Lower leg skin (tissue), 4 donors: ENCODE results near the gene ACKR4. TPM values are rescaled to one million over a fixed set of nuclear protein-coding genes. Genes with fewer than 3 reads are reported as not detected.

Source experiments
- DNase-seq, 2 donors: peaks; one replicate each; pipeline ENCODE4 v3.0.0-alpha.2; 2019; ENCODE audit warnings: low spot score in 2 of 2
- H3K4me3 ChIP-seq: fragments of 200-600 bp; sonication (generic); 2 replicates; pipeline ENCODE4 v1.5.1; 2017; ENCODE audit warnings: mild to moderate bottlenecking, low read depth; ENCODE audit not compliant: poor library complexity, severe bottlenecking
- CTCF ChIP-seq, 3 donors: fragments of 450-650 bp; IDR thresholded peaks; one replicate each; pipeline ENCODE4 v1.5.1; 2016; ENCODE audit warnings: antibody characterized with exemption in 3 of 3, mild to moderate bottlenecking in 3 of 3, moderate library complexity in 2 of 3
- POLR2A ChIP-seq, 2 donors: fragments of 450-650 bp; IDR thresholded peaks; one replicate each; pipeline ENCODE4 v1.6.1; 2016 to 2017; ENCODE audit warnings: antibody characterized with exemption in 2 of 2, mild to moderate bottlenecking in 1 of 2, moderate library complexity in 1 of 2
- WGBS, 2 donors: methylation state at CpG; one replicate each; pipeline ENCODE4 v1.1.5; 2018; 5-methylcytosine and 5-hydroxymethylcytosine counted together
- intact Hi-C: fragments of 100-400 bp; cut with DNase I; formaldehyde crosslinking; loops from one replicate; pipeline ENCODE4 v1.15.0; 2023; ENCODE audit warnings: low total_unique reads
- total RNA-seq, 4 donors: library from RNA; depleted of rRNA; stranded (reverse); fragments of >200 nt; gene quantifications; one replicate each; pipeline ENCODE4 v1.1.0, GENCODE V29; 2016

ACKR4 gene
- total RNA-seq, 4 donors from 2014 or later = 1.8 to 5.6 (median 4.9) TPM

- TF ChIP-seq POLR2A (IDR thresholded peaks at IDR 0.05) (no peak), CTCF (IDR thresholded peaks at IDR 0.05) (no peak)
- no peak overlapping the region for H3K4me3 ChIP-seq
- intact Hi-C loops = no loop called here
- DNase-seq = no peak
- 21 to 23% methylated on average over 3 of the region's 3 CpGs for WGBS, 2 donors
Measured at GRCh38 chr3:132615881-132616280, 18.8 kb downstream of the ACKR4 start.

DNA sequence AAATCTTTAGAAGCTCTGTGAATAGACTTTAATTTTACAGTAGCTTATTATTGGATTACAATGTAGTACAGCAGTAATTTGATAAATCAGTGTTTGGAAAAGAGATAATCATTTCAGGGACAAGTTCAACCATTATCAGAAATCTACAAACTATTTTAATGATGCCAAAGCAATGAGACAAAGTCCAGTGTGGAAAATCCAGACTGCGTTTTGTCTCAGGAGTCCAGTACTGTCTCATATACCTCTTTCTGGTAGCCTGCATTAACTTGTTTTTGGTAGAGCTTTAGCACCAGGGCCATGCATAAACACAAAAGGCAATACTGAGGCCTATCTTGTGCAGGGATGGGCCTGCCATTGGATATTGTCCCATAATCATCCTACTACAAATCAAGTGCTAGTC lies 19.7 kb downstream of the ACKR4 start:
- TF ChIP-seq CTCF (IDR thresholded peaks at IDR 0.05) = no peak
- TF ChIP-seq POLR2A (IDR thresholded peaks at IDR 0.05) = no peak

GRCh38 chr3:132622148-132622547 lies 25.1 kb downstream of the ACKR4 start:
- H3K4me3 ChIP-seq = no peak overlapping the region
- 55 to 64% methylated on average over 1 of the region's 1 CpG for WGBS, 2 donors
- intact Hi-C loops = loop anchor here (10.0 kb wide), 1 partner anchor 77 kb away; no protein-coding TSS in a partner anchor
- DNase-seq = no peak
- no peak for TF ChIP-seq CTCF (IDR thresholded peaks at IDR 0.05)
- no peak for TF ChIP-seq POLR2A (IDR thresholded peaks at IDR 0.05)

More for the DNA sequence above, 19.7 kb downstream of the ACKR4 start:
- H3K4me3 ChIP-seq = no peak overlapping the region
- DNase-seq = no peak
- intact Hi-C loops = no loop called here
- 94 to 96% methylated on average over 1 of the region's 1 CpG for WGBS, 2 donors

DNA sequence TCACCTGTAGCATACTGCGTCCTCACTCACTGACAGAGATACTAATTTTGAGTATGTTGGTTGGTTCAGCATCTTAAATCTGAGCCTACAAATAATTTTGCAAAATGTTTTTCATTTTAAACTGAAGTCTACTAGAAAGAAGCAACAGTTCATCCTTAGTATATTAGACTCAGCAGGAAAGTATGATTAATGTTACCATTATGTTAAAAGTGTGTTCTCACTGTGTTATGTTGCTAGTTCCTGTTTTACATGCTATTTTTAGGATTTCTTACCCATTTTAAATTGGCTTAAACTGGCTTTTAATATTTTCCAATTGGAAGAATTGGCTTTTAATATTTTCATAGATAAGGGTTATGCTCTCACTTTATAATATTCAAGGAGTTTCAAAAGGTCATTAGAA lies 25.7 kb downstream of the ACKR4 start:
- 84 to 91% methylated on average over 1 of the region's 1 CpG for WGBS, 2 donors
- intact Hi-C loops = loop anchor here (10.0 kb wide), 1 partner anchor 78 kb away; no protein-coding TSS in a partner anchor
- DNase-seq = no peak
- TF ChIP-seq POLR2A (IDR thresholded peaks at IDR 0.05) = no peak
- no peak for TF ChIP-seq CTCF (IDR thresholded peaks at IDR 0.05)
- no peak overlapping the region for H3K4me3 ChIP-seq

DNA sequence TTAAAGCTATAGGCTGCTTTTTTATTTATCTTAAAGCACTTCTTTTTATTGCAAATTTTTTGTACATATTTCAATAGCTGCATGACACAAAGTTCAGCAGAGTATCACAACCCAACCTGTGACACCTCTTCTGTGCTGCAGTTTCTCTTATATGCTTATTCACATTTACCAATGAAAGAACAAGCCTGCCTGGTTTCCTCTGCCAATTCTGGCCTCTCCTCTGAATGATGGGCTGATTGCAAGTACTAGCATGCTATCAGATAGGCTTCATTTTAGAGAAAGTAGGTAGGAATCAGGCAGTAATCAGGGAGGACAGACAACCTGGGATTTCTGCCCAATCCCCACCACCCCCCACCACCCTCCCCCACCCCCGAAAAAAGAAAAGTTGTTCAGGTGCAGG lies 26.6 kb downstream of the ACKR4 start:
- no peak overlapping the region for H3K4me3 ChIP-seq
- 45 to 83% methylated on average over 1 of the region's 1 CpG for WGBS, 2 donors
- no peak for DNase-seq
- intact Hi-C loops = loop anchor here (10.0 kb wide), 1 partner anchor 79 kb away; no protein-coding TSS in a partner anchor
- TF ChIP-seq POLR2A (IDR thresholded peaks at IDR 0.05) = no peak
- no peak for TF ChIP-seq CTCF (IDR thresholded peaks at IDR 0.05)

GRCh38 chr3:132624790-132625189 lies 27.7 kb downstream of the ACKR4 start:
- no peak for TF ChIP-seq CTCF (IDR thresholded peaks at IDR 0.05)
- no peak for TF ChIP-seq POLR2A (IDR thresholded peaks at IDR 0.05)
- no peak overlapping the region for H3K4me3 ChIP-seq
- intact Hi-C loops = loop anchor here (10.0 kb wide), 1 partner anchor 80 kb away; no protein-coding TSS in a partner anchor
- 74 to 81% methylated on average over 7 of the region's 7 CpGs for WGBS, 2 donors
- no peak for DNase-seq
